ENCODE results near the gene ADGRF3.
"Not testable (repeated sequence)": the region's sequence is repeated elsewhere in the genome, so short reads cannot be mapped to it uniquely, and the experiment has no call there.

DNA sequence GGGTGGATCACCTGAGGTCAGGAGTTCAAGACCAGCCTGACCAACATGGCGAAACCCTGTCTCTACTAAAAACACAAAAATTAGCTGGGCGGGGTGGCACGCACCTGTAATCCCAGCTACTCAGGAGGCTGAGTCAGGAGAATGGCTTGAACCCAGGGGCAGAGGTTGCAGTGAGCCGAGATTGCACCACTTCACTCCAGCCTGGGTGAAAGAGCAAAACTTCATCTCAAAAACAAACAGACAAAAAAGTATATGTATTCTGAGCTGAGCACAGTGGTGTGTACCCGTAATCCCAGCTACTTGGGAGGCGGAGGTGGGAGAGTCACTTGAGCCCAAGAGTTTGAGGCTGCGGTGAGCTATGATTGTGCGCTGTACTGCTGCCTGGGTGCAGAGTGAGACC, 15.3 kb downstream of the ADGRF3 start:
- not testable (repeated sequence) for TF ChIP-seq CTCF, POLR2A (IDR thresholded peaks at IDR 0.05)

Measured in Peyer's patch (tissue), 4 donors.